Endothelial cell of umbilical vein (primary cell): Measurements from ENCODE around the gene PRSS53. TPM values are rescaled to one million over a fixed set of nuclear protein-coding genes. Genes with fewer than 3 reads are reported as not detected.

ENCODE experiments used
- BruUV-seq: library from RNA; stranded (reverse); fragments of 400-500 nt; replicated peaks from 2 replicates; lab custom pipeline; 2021; lab: Mats Ljungman, UMichigan
- CTCF ChIA-PET: fragments of 300-600, 350-600 bp; sonication (Branson Sonifier 250); formaldehyde crosslinking; loops from one replicate; lab custom pipeline; 2021; ENCODE audit warnings: antibody characterized with exemption, inconsistent platforms; lab: Charles Lee
- POLR2A ChIA-PET: fragments of 300-600, 350-600 bp; sonication (Branson Sonifier 250); formaldehyde crosslinking; loops from one replicate; lab custom pipeline; 2021; ENCODE audit warnings: antibody characterized with exemption, inconsistent platforms; lab: Charles Lee
- DNase-seq: peaks from one replicate; pipeline ENCODE4 v3.0.0-alpha.2; 2011; ENCODE audit warnings: low read depth, low spot score
- FAIRE-seq: peaks from 2 replicates; lab custom pipeline; 2011; peaks lifted over from hg19 to GRCh38; lab: Jason Lieb, UNC
- H2AFZ ChIP-seq: 2 replicates; pipeline ENCODE4 v1.6.0; 2012; ENCODE audit warnings: low read depth, low read length, control low read depth, inconsistent platforms
- H3K27ac ChIP-seq: 2 replicates; pipeline ENCODE4 v1.5.1; 2011; ENCODE audit warnings: low read depth, mild to moderate bottlenecking, control low read depth, low read length, moderate library complexity; ENCODE audit not compliant: insufficient read depth
- H3K27me3 ChIP-seq, 2 experiments: 2 replicates each; pipeline versions ENCODE4 v1.6.0 to v1.6.1; 2011; ENCODE audit warnings: low read length in 2 of 2, mixed read lengths in 1 of 2; ENCODE audit not compliant: control insufficient read depth in 2 of 2, insufficient read depth in 2 of 2
- H3K36me3 ChIP-seq, 2 experiments: 2 replicates in 1 of 2; 3 replicates in 1 of 2; pipeline ENCODE4 v1.5.1; 2011; ENCODE audit warnings: low read length in 2 of 2, mild to moderate bottlenecking in 1 of 2, moderate library complexity in 1 of 2; ENCODE audit not compliant: control insufficient read depth in 2 of 2, insufficient read depth in 2 of 2; ENCODE audit errors: extremely low read depth in 1 of 2
- H3K4me1 ChIP-seq: 3 replicates; pipeline ENCODE4 v1.5.1; 2011; ENCODE audit warnings: mild to moderate bottlenecking, low read length; ENCODE audit not compliant: control insufficient read depth, insufficient read depth; ENCODE audit errors: extremely low read depth
- H3K4me2 ChIP-seq: 2 replicates; pipeline ENCODE4 v1.6.1; 2011; ENCODE audit warnings: low read length, control low read depth, mixed read lengths; ENCODE audit not compliant: insufficient read depth
- H3K4me3 ChIP-seq, 3 experiments: fragments of 200-600 bp in 1 of 3; sonication (generic), shearing (Covaris generic) in 1 of 3; replicated peaks in 1 of 3; 2 replicates each; pipeline ENCODE4 v1.5.1; 2011 to 2016; ENCODE audit warnings: control low read depth in 3 of 3, low read length in 3 of 3, mild to moderate bottlenecking in 2 of 3, inconsistent platforms in 1 of 3, low read depth in 1 of 3, moderate library complexity in 1 of 3; ENCODE audit not compliant: insufficient read depth in 1 of 3
- H3K79me2 ChIP-seq: 2 replicates; pipeline ENCODE4 v1.6.0; 2012; ENCODE audit warnings: low read length, inconsistent platforms; ENCODE audit not compliant: control insufficient read depth, insufficient read depth
- H3K9ac ChIP-seq: replicated peaks from 2 replicates; pipeline ENCODE3; 2011; ENCODE audit warnings: low read length, control low read depth; ENCODE audit not compliant: insufficient read depth; ENCODE audit errors: extremely low read depth
- H3K9me1 ChIP-seq: replicated peaks from 3 replicates; pipeline ENCODE4 v1.6.0; 2011; ENCODE audit warnings: mild to moderate bottlenecking, low read length; ENCODE audit not compliant: control insufficient read depth, insufficient read depth; ENCODE audit errors: extremely low read depth
- H3K9me3 ChIP-seq: replicated peaks from 2 replicates; pipeline ENCODE4 v1.5.1; 2012; ENCODE audit warnings: low read length, inconsistent platforms; ENCODE audit not compliant: control insufficient read depth, insufficient read depth
- H4K20me1 ChIP-seq: replicated peaks from 2 replicates; pipeline ENCODE3; 2011; ENCODE audit warnings: mild to moderate bottlenecking, low read length; ENCODE audit not compliant: control insufficient read depth, insufficient read depth; ENCODE audit errors: extremely low read depth
- CTCF ChIP-seq, 2 donors: IDR thresholded peaks; 1 replicate in 1 of 2; 2 replicates in 1 of 2; pipeline ENCODE4 v1.5.1; 2011; ENCODE audit warnings: low read length in 2 of 2, mild to moderate bottlenecking in 2 of 2, moderate library complexity in 2 of 2, control low read depth in 1 of 2, inconsistent platforms in 1 of 2, low read depth in 1 of 2; ENCODE audit not compliant: insufficient read depth in 1 of 2; ENCODE audit errors: extremely low read depth in 1 of 2
- EZH2 ChIP-seq: IDR thresholded peaks from 2 replicates; pipeline ENCODE4 v1.6.1; 2012; ENCODE audit warnings: borderline replicate concordance, low read depth, mild to moderate bottlenecking, moderate library complexity, low read length, inconsistent platforms; ENCODE audit not compliant: severe bottlenecking
- FOS ChIP-seq: IDR thresholded peaks from 2 replicates; pipeline ENCODE4 v1.6.1; 2011; ENCODE audit warnings: mild to moderate bottlenecking, low read length, moderate library complexity, borderline replicate concordance; ENCODE audit not compliant: insufficient read depth
- GATA2 ChIP-seq: IDR thresholded peaks from 2 replicates; pipeline ENCODE4 v1.7.0; 2011; ENCODE audit warnings: low read depth, mild to moderate bottlenecking, moderate library complexity, mixed read lengths, low read length; ENCODE audit not compliant: insufficient read length, insufficient read depth
- MYC ChIP-seq: IDR thresholded peaks from one replicate; pipeline ENCODE4 v1.6.1; 2011; ENCODE audit warnings: mild to moderate bottlenecking, low read depth, low read length
- POLR2AphosphoS5 ChIP-seq: IDR thresholded peaks from 2 replicates; pipeline ENCODE4 v1.6.1; 2012; ENCODE audit warnings: low read depth, mild to moderate bottlenecking, control low read depth, low read length, moderate library complexity; ENCODE audit not compliant: insufficient read depth
- dilution Hi-C: fragments of 300-500 bp; cut with MboI; formaldehyde crosslinking; loops from one replicate; pipeline ENCODE4 v1.15.0; 2019; ENCODE audit warnings: low sequenced_read_pairs; ENCODE audit not compliant: extremely low pct_ligation_motif_present
- intact Hi-C: fragments of 100-400 bp; cut with micrococcal nuclease; formaldehyde crosslinking; loops from one replicate; pipeline ENCODE4 v1.10.0; 2022
- polyA plus RNA-seq, 4 experiments: library from polyadenylated mRNA; depleted of rRNA in 3 of 4; stranded (reverse) in 3 of 4; unstranded in 1 of 4; fragments of >200 nt; gene quantifications; 2 replicates each; pipeline versions ENCODE4 v1.2.1 to v1.2.3, GENCODE V29; 2011 to 2012; ENCODE audit warnings: missing spikeins in 1 of 4
- total RNA-seq: library from RNA; stranded (reverse); gene quantifications from 2 replicates; pipeline ENCODE4 v1.2.3, GENCODE V29; 2021
- TF ChIP-seq, protein P1 (sequence below): IDR thresholded peaks from 2 replicates; pipeline ENCODE4 v1.6.1; 2011; ENCODE audit not compliant: insufficient read depth, insufficient read length

Gene PRSS53
- total and polyA plus RNA-seq, 2 donors (not counting 3 experiments of a cell fraction or from before 2014, with no cell fraction given), result 2.8 to 3.5 TPM

- Histone ChIP-seq H3K9me1 (no peaks in the 10 kb centered on the region), H3K27me3 (no peaks in the 10 kb centered on the region), H3K79me2 (peaks cover 29% of the 10 kb centered on the region), H3K36me3 (peaks cover 3 to 36% of the 10 kb centered on the region in 2 experiments), H3K4me3 (no peak overlapping the region), H3K9me3 (no peaks in the 10 kb centered on the region), H3K9ac (no peak overlapping the region), H2AFZ (no peak overlapping the region), H3K4me2 (no peak overlapping the region), H3K27ac (no peak overlapping the region), H3K4me1 (peaks cover 4% of the 10 kb centered on the region), H4K20me1 (no peaks in the 10 kb centered on the region)
- BruUV-seq, result no TSS peak
- DNase-seq, result no peak
- CTCF ChIA-PET, result no interaction called here
- intact Hi-C loops, result loop anchor here (10.0 kb wide), 1 partner anchor 787 kb away; no protein-coding TSS in a partner anchor
- dilution Hi-C loops, result no loop called here
- TF ChIP-seq CTCF (IDR thresholded peaks at IDR 0.05; ENCODE audit: extremely low read depth in 1 of 2, insufficient read depth in 1 of 2, low read depth in 1 of 2, low read length in 2 of 2) (no peak), MYC (no peak), EZH2 (no peak), GATA2 (no peak), POLR2AphosphoS5 (no peak), FOS (no peak)
- TF ChIP-seq, protein P1, sequence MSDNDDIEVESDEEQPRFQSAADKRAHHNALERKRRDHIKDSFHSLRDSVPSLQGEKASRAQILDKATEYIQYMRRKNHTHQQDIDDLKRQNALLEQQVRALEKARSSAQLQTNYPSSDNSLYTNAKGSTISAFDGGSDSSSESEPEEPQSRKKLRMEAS, result no peak
- POLR2A ChIA-PET, result no interaction called here
- FAIRE-seq, result no peak
Measured at GRCh38 chr16:31077592-31078396, 10.9 kb downstream of the PRSS53 start.
